Liver (tissue), 9 donors: Measurements from ENCODE around the gene CIPC. TPM values are rescaled to one million over a fixed set of nuclear protein-coding genes. Genes with fewer than 3 reads are reported as not detected.

Source experiments
- DNase-seq: peaks from one replicate; pipeline ENCODE4 v3.0.0-alpha.2; 2017; ENCODE audit warnings: low spot score
- H3K27ac ChIP-seq, 2 donors: one replicate each; pipeline ENCODE4 v1.7.0; 2013; ENCODE audit warnings: inconsistent platforms in 2 of 2, low read length in 2 of 2, control low read depth in 1 of 2, low read depth in 1 of 2, mild to moderate bottlenecking in 1 of 2
- H3K27me3 ChIP-seq, 4 donors: one replicate each; pipeline versions ENCODE4 v1.6.1 to v1.7.0; 2013; ENCODE audit warnings: low read length in 3 of 4, inconsistent platforms in 1 of 4, mild to moderate bottlenecking in 1 of 4, moderate library complexity in 1 of 4; ENCODE audit not compliant: control insufficient read depth in 4 of 4, insufficient read depth in 4 of 4
- H3K36me3 ChIP-seq, 4 donors: one replicate each; pipeline versions ENCODE4 v1.6.1 to v1.7.0; 2013; ENCODE audit warnings: low read length in 3 of 4, mild to moderate bottlenecking in 3 of 4, low read depth in 1 of 4, moderate library complexity in 1 of 4; ENCODE audit not compliant: control insufficient read depth in 4 of 4, insufficient read depth in 3 of 4
- H3K4me1 ChIP-seq, 4 donors: one replicate each; pipeline versions ENCODE4 v1.6.1 to v1.7.0; 2013; ENCODE audit warnings: low read length in 3 of 4, mild to moderate bottlenecking in 3 of 4, moderate library complexity in 1 of 4; ENCODE audit not compliant: control insufficient read depth in 4 of 4, insufficient read depth in 4 of 4
- H3K4me3 ChIP-seq, 3 donors: one replicate each; pipeline versions ENCODE4 v1.6.1 to v1.7.0; 2013; ENCODE audit warnings: low read length in 3 of 3, control low read depth in 1 of 3, low read depth in 1 of 3, mild to moderate bottlenecking in 1 of 3
- H3K9ac ChIP-seq, 2 donors: one replicate each; pipeline ENCODE4 v1.7.0; 2013; ENCODE audit warnings: low read length in 2 of 2, mild to moderate bottlenecking in 2 of 2, moderate library complexity in 2 of 2, control low read depth in 1 of 2, low read depth in 1 of 2
- H3K9me3 ChIP-seq, 4 donors: one replicate each; pipeline versions ENCODE4 v1.6.1 to v1.7.0; 2013; ENCODE audit warnings: low read length in 3 of 4; ENCODE audit not compliant: control insufficient read depth in 4 of 4
- EGR1 ChIP-seq, 2 donors: IDR thresholded peaks; 2 replicates each; pipeline ENCODE4 v1.6.1; 2016 to 2018; ENCODE audit warnings: antibody characterized with exemption in 2 of 2, low read depth in 2 of 2
- FOXA1 ChIP-seq: IDR thresholded peaks from 2 replicates; pipeline ENCODE4 v1.6.1; 2016; ENCODE audit warnings: antibody characterized with exemption
- FOXA2 ChIP-seq: IDR thresholded peaks from 2 replicates; pipeline ENCODE4 v1.6.1; 2016; ENCODE audit warnings: antibody characterized with exemption
- GABPA ChIP-seq, 2 donors: IDR thresholded peaks in 1 of 2; conservative IDR thresholded peaks in 1 of 2; 2 replicates each; pipeline ENCODE4 v1.6.1; 2016; ENCODE audit warnings: antibody characterized with exemption in 2 of 2, mild to moderate bottlenecking in 1 of 2, moderate library complexity in 1 of 2
- HNF4A ChIP-seq, 2 donors: conservative IDR thresholded peaks; 2 replicates each; pipeline ENCODE4 v1.6.1; 2016; ENCODE audit warnings: antibody characterized with exemption in 2 of 2, mild to moderate bottlenecking in 2 of 2
- HNF4G ChIP-seq: IDR thresholded peaks from 2 replicates; pipeline ENCODE4 v1.6.1; 2016; ENCODE audit warnings: antibody characterized with exemption
- JUND ChIP-seq, 2 donors: IDR thresholded peaks; 2 replicates each; pipeline ENCODE4 v1.6.1; 2016; ENCODE audit warnings: antibody characterized with exemption in 2 of 2
- MAX ChIP-seq: IDR thresholded peaks from 2 replicates; pipeline ENCODE4 v1.6.1; 2016; ENCODE audit warnings: antibody characterized with exemption
- NR2F2 ChIP-seq: IDR thresholded peaks from 2 replicates; pipeline ENCODE4 v1.6.1; 2016; ENCODE audit warnings: antibody characterized with exemption
- RAD21 ChIP-seq, 2 donors: IDR thresholded peaks; 2 replicates each; pipeline ENCODE4 v1.6.1; 2016; ENCODE audit warnings: antibody characterized with exemption in 2 of 2, mild to moderate bottlenecking in 2 of 2
- RXRA ChIP-seq, 2 donors: IDR thresholded peaks; 2 replicates each; pipeline ENCODE4 v1.6.1; 2017 to 2018; ENCODE audit warnings: antibody characterized with exemption in 2 of 2, mild to moderate bottlenecking in 1 of 2
- SP1 ChIP-seq: IDR thresholded peaks from 2 replicates; pipeline ENCODE4 v1.6.1; 2018; ENCODE audit warnings: antibody characterized with exemption, mild to moderate bottlenecking
- TAF1 ChIP-seq: conservative IDR thresholded peaks from 2 replicates; pipeline ENCODE4 v1.6.1; 2016; ENCODE audit warnings: antibody characterized with exemption, mild to moderate bottlenecking
- YY1 ChIP-seq: IDR thresholded peaks from 2 replicates; pipeline ENCODE4 v1.6.1; 2016; ENCODE audit warnings: antibody characterized with exemption, mild to moderate bottlenecking
- WGBS: extraction: QIAGEN DNeasy Blood & Tissue Kit; methylation state at CpG from one replicate; pipeline ENCODE4 v1.1.7; 2013; 5-methylcytosine and 5-hydroxymethylcytosine counted together
- polyA plus RNA-seq, 2 donors: library from polyadenylated mRNA; stranded (reverse) in 1 of 2; unstranded in 1 of 2; fragments of 200-250 nt in 1 of 2; fragments of >200 nt in 1 of 2; fragmentation: Nextera tagmentation in 1 of 2; extraction: Ambion mirVana in 1 of 2; gene quantifications; one replicate each; pipeline versions ENCODE4 v1.2.1 to v1.2.3, GENCODE V29; 2013 to 2015
- total RNA-seq, 2 donors: library from RNA; depleted of rRNA; stranded (reverse); fragments of >200 nt; gene quantifications; one replicate each; pipeline ENCODE4 v1.2.3, GENCODE V29; 2014
- TF ChIP-seq, protein P1 (sequence below): fragments of 150-350 bp; IDR thresholded peaks from 2 replicates; pipeline ENCODE4 v1.5.1; 2017; ENCODE audit warnings: improper control_type of control experiment, low read depth, low read length; ENCODE audit not compliant: missing input control
- TF ChIP-seq, protein P2 (sequence below): IDR thresholded peaks from 2 replicates; pipeline ENCODE4 v1.6.1; 2016; ENCODE audit warnings: antibody characterized with exemption
- TF ChIP-seq, protein P3 (sequence below): IDR thresholded peaks from 2 replicates; pipeline ENCODE4 v1.6.1; 2016; ENCODE audit warnings: antibody characterized with exemption, mild to moderate bottlenecking
- TF ChIP-seq, protein P4 (sequence below): IDR thresholded peaks from 2 replicates; pipeline ENCODE4 v1.6.1; 2016; ENCODE audit warnings: antibody characterized with exemption
- donor health status: healthy.
- donor health status: healthy.
- donor health status: healthy.
- donor health status: healthy.
- donor health status: healthy.

The CIPC gene
- total and polyA plus RNA-seq, 4 donors = 5.2 to 17.8 (median 6.7) TPM

DNA sequence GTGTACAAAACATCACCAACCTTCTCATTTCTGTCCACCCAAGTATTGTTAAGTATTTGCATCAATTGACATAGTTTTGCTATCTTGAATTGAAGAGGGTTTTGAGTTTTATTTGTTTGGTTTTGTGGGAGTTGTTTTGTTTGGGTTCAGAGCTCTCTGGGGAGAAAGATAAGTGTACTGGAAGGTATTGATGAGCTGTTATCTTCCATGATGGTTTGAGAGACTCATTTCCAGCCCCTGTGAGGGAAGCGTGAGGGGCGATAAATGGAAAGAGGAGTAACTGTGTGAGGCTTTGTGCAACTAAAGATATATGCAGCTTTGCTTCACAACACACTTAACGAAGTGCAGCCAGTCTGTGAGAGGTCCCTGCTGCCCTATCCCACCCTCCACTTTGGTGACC lies 15.7 kb upstream of the CIPC start:
- no peaks in the 10 kb centered on the region for H3K36me3 ChIP-seq
- no peak overlapping the region for H3K4me3 ChIP-seq
- WGBS = 93% methylated on average over 3 of the region's 3 CpGs
- no peaks in the 10 kb centered on the region for H3K27me3 ChIP-seq
- TF ChIP-seq FOXA1 (no peak), HNF4G (no peak), RAD21 (IDR thresholded peaks at IDR 0.05) (no peak), GABPA (IDR thresholded peaks at IDR 0.05 in 1 of 2, conservative IDR thresholded peaks at IDR 0.05 in 1 of 2) (no peak), NR2F2 (no peak), TAF1 (no peak), EGR1 (IDR thresholded peaks at IDR 0.05; ENCODE audit: low read depth in 2 of 2) (no peak), SP1 (no peak), RXRA (IDR thresholded peaks at IDR 0.05) (no peak), HNF4A (conservative IDR thresholded peaks at IDR 0.05) (no peak), MAX (no peak), YY1 (no peak)
- TF ChIP-seq, protein P1, sequence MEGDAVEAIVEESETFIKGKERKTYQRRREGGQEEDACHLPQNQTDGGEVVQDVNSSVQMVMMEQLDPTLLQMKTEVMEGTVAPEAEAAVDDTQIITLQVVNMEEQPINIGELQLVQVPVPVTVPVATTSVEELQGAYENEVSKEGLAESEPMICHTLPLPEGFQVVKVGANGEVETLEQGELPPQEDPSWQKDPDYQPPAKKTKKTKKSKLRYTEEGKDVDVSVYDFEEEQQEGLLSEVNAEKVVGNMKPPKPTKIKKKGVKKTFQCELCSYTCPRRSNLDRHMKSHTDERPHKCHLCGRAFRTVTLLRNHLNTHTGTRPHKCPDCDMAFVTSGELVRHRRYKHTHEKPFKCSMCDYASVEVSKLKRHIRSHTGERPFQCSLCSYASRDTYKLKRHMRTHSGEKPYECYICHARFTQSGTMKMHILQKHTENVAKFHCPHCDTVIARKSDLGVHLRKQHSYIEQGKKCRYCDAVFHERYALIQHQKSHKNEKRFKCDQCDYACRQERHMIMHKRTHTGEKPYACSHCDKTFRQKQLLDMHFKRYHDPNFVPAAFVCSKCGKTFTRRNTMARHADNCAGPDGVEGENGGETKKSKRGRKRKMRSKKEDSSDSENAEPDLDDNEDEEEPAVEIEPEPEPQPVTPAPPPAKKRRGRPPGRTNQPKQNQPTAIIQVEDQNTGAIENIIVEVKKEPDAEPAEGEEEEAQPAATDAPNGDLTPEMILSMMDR = no peak
- TF ChIP-seq, protein P2, sequence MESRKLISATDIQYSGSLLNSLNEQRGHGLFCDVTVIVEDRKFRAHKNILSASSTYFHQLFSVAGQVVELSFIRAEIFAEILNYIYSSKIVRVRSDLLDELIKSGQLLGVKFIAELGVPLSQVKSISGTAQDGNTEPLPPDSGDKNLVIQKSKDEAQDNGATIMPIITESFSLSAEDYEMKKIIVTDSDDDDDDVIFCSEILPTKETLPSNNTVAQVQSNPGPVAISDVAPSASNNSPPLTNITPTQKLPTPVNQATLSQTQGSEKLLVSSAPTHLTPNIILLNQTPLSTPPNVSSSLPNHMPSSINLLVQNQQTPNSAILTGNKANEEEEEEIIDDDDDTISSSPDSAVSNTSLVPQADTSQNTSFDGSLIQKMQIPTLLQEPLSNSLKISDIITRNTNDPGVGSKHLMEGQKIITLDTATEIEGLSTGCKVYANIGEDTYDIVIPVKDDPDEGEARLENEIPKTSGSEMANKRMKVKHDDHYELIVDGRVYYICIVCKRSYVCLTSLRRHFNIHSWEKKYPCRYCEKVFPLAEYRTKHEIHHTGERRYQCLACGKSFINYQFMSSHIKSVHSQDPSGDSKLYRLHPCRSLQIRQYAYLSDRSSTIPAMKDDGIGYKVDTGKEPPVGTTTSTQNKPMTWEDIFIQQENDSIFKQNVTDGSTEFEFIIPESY = no peak
- TF ChIP-seq, protein P3, sequence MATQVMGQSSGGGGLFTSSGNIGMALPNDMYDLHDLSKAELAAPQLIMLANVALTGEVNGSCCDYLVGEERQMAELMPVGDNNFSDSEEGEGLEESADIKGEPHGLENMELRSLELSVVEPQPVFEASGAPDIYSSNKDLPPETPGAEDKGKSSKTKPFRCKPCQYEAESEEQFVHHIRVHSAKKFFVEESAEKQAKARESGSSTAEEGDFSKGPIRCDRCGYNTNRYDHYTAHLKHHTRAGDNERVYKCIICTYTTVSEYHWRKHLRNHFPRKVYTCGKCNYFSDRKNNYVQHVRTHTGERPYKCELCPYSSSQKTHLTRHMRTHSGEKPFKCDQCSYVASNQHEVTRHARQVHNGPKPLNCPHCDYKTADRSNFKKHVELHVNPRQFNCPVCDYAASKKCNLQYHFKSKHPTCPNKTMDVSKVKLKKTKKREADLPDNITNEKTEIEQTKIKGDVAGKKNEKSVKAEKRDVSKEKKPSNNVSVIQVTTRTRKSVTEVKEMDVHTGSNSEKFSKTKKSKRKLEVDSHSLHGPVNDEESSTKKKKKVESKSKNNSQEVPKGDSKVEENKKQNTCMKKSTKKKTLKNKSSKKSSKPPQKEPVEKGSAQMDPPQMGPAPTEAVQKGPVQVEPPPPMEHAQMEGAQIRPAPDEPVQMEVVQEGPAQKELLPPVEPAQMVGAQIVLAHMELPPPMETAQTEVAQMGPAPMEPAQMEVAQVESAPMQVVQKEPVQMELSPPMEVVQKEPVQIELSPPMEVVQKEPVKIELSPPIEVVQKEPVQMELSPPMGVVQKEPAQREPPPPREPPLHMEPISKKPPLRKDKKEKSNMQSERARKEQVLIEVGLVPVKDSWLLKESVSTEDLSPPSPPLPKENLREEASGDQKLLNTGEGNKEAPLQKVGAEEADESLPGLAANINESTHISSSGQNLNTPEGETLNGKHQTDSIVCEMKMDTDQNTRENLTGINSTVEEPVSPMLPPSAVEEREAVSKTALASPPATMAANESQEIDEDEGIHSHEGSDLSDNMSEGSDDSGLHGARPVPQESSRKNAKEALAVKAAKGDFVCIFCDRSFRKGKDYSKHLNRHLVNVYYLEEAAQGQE = no peak
- H3K9me3 ChIP-seq = no peaks in the 10 kb centered on the region
- no peak for DNase-seq
- H3K9ac ChIP-seq = no peak overlapping the region
- H3K27ac ChIP-seq = no peak overlapping the region
- no peaks in the 10 kb centered on the region for H3K4me1 ChIP-seq

GRCh38 chr14:77083082-77083481 lies 15.0 kb upstream of the CIPC start:
- H3K9ac ChIP-seq = no peak overlapping the region
- H3K27ac ChIP-seq = no peak overlapping the region
- no peaks in the 10 kb centered on the region for H3K36me3 ChIP-seq
- TF ChIP-seq, protein P4, sequence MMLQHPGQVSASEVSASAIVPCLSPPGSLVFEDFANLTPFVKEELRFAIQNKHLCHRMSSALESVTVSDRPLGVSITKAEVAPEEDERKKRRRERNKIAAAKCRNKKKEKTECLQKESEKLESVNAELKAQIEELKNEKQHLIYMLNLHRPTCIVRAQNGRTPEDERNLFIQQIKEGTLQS = no peak
- TF ChIP-seq HNF4A (conservative IDR thresholded peaks at IDR 0.05) (no peak), HNF4G (no peak), RXRA (IDR thresholded peaks at IDR 0.05) (no peak), MAX (no peak), EGR1 (IDR thresholded peaks at IDR 0.05; ENCODE audit: low read depth in 2 of 2) (no peak), FOXA2 (no peak), GABPA (IDR thresholded peaks at IDR 0.05 in 1 of 2, conservative IDR thresholded peaks at IDR 0.05 in 1 of 2) (no peak), NR2F2 (no peak), TAF1 (no peak), JUND (IDR thresholded peaks at IDR 0.05) (no peak), RAD21 (IDR thresholded peaks at IDR 0.05) (no peak), YY1 (no peak)
- TF ChIP-seq, protein P1 = no peak
- H3K27me3 ChIP-seq = no peaks in the 10 kb centered on the region
- DNase-seq = no peak
- WGBS = 69% methylated on average over 3 of the region's 3 CpGs
- H3K9me3 ChIP-seq = no peaks in the 10 kb centered on the region
- H3K4me3 ChIP-seq = no peak overlapping the region
- H3K4me1 ChIP-seq = no peaks in the 10 kb centered on the region
